ENCODE results near the gene RAPGEF1. TPM values are rescaled to one million over a fixed set of nuclear protein-coding genes. Genes with fewer than 3 reads are reported as not detected.

RAPGEF1 gene
- total RNA-seq (2022; extraction: Qiagen RNA extraction; ENCODE audit: low read depth) = 34.9 to 57.5 TPM (median 48.1 TPM) in 5 replicates

GRCh38 chr9:131739959-131740648 is at the start of gene RAPGEF1:
TSS of gene RAPGEF1 (minus strand) at chr9:131740076. CDS start at chr9:131739830, 246 bp downstream.

GRCh38 chr9:131545003-131545785 is 194.7 kb downstream of the RAPGEF1 start, which contains the start of gene PRRT1B:
TSS of gene PRRT1B (plus strand) at chr9:131545523. CDS start at chr9:131545616, 93 bp downstream.

GRCh38 chr9:131530920-131531832 is 208.7 kb downstream of the RAPGEF1 start, which contains the start of gene UCK1:
TSS of gene UCK1 (minus strand) at chr9:131531263. CDS start at chr9:131531174, 89 bp downstream.

Other genes with a start within 250 kb of the RAPGEF1 start
- 11.0 to 20.8 TPM (median 19.3 TPM) in 5 replicates for gene POMT1, start 237.2 kb downstream of the RAPGEF1 start, total RNA-seq (2022; extraction: Qiagen RNA extraction; ENCODE audit: low read depth)
- gene UCK1, start 208.8 kb downstream of the RAPGEF1 start, total RNA-seq (2022; extraction: Qiagen RNA extraction; ENCODE audit: low read depth) = 14.0 to 24.0 TPM (median 22.8 TPM) in 5 replicates
- gene PRRT1B, start 194.6 kb downstream of the RAPGEF1 start, total RNA-seq (2022; extraction: Qiagen RNA extraction; ENCODE audit: low read depth) = 0.42 to 0.89 TPM (median 0.70 TPM) in 5 replicates

Measured in A549 treated with ZK216348 at 1 μM for 4 hours (cell line).